ENCODE data around the gene BAIAP2.

The BAIAP2 gene

DNA sequence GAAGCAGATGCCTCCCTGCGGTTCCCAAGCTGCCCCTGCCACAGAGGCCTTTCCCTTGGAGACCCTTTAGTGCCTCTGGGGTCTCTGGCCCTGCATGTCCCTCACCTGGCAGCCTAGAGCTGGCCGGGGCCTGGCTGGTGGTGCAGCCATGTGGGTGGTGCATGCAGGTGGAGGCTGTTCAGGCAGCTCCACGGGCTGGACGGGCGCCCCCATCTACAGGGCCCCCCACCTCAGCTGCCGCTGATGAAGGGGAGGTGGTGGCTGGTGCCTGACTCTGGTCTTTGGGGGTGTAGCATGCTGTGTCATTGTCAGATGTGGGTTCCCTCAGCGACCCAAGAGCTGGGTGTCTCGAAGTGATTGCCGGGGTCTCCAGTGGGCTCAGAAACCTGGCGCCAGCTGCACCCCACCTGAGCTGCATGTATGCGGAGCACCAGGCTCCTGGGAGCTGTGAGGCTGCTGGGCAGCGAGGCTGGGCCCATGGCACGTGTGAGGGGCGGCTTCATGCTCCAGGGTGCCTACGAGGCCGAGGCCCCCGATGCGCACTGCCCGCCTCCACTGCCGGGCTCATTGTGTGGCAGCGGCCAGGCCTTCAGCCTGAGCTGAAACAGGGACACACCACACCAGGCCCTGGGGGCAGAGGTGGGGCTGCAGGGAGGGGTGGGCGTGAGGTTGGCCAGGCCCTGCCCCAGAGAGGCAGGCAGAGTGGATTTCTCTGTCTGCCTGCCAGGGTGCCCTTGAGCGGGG, 57.0 kb downstream of the BAIAP2 start:
- no peak for DNase-seq

DNA sequence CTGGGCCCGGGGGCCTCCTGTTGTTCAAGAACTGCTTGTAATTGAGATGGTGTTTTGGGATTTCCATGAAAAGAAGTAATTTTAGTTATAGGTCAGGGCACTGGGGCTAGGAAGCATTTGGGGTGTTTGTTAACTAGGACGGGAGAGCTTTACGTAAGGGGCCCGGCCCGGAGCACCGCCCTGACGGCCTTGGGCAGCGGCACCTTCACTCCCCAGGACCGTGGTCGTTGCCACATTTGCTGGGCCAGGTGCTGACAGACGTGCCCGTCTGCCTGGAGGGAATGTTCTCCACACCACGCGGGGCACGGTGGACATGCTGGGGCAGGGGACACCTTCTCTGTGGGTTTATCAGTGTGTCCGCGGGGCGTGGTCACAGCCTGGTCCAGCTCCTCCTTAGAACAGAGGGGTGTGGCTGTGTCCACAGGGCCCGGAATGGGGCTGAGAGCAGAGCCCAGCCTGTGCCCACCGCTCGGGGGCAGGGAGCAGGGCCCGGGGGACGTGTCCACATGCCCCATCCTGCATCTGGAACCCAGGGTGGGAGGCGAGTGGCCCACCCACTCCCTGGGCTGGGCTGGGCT, 57.7 kb downstream of the BAIAP2 start:
- DNase-seq, result no peak

DNA sequence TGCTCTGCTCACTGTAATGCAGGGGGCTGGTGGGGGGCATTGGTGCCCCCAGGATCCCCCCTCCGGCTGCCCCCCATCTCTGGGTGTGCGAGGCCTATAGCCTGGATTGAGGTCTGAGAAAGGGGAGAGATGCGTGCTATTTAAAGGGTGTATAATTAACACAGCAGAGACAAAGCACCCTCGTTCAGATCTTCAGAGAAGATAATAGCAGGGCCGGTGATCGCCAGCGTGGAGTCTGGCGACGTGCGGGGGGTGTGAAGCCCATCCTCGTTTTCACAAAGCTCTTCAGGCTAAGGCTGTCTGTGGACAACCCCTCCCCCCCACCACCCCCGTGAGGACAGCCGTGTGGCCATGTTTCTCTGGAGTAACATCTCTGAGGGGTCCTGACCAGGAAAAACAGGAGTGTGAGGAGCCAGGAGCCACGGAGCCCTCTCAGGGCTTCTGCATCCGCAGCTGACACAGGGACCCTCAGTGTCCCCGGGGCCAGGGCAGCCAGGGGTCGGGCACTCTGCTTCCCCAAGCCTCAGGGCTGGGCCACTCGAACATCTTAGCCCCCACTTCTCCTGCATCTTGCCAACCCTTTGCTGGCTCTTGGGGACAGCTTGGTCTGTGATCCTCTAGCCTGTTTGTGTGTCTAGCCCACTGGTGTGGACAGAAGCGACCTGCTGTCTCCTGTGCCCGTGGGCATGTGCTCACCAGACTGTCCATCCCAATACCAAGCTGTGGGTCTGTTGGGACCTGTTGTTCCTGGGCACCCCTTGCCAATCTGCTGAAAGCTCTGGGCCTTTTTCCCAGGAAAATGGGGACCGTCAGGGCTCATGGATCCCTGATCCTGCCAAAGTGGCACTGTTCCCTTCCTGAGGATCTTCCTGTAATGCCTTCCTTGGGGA, 58.9 kb downstream of the BAIAP2 start:
- no peak for DNase-seq

DNA sequence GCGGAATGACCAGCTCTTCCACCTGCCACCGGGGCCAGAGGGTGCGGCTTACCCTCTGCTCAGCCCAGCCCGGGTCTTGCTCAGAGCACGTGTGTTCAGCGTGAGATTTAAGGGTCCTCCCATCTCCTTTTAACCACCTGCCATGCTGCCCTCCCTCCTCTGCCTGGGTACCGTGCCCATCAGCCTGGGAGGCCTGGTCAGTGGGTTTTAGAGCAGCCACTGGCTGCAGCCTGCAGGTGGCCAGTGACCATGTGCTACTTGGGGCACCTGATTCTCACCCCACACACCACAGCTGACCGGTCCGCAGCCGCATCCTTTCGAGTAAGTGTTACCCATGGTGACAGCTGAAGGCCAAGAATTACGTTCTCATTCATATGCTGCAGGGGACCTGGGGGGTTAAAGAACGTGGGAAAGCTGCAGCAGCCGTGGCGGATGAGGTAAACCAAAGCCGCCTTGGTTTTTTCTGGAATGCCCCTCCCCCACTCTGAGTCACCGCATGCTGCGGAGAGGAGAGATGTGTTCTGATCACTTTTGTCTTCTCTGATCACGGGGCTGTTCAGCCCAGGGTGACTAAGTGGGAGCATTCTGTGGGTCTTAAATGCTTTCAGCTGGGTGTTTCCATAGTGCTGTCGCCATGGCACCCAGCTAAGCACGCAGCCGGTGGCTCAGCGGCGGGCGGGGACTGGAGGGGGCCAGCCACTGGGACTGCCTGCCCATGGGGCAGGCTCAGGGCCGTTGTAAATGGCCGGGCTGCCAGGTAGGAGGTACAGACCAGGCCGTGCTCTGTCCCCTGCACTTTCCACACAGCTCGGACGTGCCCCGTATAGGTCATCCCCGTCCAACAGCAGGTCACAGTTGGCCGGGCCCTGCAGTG, 59.8 kb downstream of the BAIAP2 start:
- DNase-seq, result peak; percentile 94

DNA sequence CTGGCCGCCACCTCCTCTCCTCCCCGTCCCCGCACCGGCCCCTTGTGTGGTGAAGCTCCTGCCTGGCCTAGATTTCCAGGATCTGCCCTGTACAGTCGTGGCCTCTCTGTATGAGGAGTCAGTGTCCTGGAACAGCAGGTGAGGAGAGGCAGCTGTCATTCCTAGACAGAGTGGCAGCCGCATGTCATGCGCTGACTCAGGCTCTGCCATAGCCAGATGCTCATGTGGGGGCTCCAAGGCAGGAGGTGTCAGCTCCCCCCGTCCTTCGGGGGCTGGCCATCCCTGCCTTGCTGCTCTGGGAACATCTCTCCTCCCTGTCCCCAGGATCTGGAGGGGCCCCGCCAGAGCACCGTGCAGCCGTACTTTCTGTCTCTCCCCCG, 60.4 kb downstream of the BAIAP2 start:
- peak; percentile 64 for DNase-seq

DNA sequence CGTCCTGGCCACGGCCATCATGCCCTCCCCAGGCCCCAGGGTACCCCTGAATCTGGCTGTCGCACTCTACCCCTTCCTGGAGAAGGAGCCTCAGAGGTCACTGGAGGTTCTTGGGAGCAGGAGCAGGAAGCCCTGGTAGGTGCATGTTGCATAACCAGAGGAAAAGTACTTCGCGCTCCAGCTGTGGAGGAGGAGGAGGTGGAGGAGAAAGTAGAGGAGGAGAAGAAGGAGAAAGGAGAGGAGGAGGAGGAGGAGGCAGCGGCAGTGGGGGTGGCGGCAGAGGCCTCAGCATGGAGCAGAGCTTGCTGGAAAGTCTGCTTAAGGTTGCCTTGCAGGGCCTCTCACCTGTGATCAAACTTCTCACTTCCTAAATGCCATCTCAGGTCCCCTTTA, 61.8 kb downstream of the BAIAP2 start:
- DNase-seq, result no peak

DNA sequence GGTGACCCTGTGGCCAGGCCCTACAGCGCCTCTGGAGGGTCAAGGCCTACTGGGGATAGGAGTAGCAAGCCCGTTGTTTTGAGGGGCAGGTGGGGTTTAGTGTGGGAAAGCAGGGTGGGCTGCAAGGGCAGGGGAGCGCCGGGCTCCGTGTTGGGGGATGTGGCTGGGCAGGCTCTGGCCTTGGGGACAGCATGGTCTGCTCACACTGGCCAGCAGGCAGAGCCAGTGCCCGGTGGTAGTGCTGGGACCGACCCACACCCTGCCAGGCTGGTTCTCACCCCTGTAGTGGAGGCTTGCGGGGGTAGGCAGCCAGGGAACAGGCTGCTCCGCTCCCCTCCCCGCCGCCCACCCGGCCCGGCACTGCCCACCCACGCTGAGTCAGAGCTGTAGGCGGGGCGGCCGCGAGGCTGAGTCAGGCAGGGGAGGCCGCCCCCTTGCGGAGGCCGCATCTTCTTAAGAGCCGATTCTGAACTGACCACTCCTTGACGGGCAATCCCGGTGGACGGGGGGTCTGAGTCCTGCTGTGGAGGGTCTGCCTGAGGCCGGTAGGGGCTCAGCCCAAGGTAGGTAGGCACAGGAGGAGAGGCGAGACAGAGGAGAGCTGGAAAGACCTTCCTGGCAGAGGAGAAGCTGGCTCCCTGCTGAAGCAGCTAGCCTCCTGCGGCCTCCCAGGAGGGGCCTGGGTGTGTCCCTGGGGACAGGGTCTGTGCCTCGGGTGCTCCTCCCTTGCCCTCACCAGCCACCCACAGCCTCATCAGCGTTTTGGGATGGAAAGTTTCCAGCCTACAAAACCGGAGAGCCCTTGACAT, 62.4 kb downstream of the BAIAP2 start:
- peak; percentile 71 for DNase-seq

DNA sequence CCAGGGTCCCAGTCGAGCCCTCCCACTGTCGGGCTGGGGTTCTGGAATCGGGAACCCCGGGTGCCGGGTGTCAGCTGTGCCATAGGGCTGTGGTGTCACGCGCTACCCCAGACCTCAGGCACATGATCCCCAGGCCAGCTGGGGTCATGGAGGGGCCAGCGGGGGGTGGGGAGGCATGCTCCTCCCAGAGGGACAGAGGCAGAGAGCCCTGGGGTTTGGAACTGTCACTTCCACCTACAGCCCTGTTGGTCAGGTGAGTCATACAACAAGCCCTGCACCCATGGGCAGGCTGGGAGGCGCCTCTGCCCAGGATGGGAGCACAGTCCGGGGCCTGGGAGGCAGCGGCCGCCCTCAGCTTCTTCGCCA, 63.0 kb downstream of the BAIAP2 start:
- no peak for DNase-seq

DNA sequence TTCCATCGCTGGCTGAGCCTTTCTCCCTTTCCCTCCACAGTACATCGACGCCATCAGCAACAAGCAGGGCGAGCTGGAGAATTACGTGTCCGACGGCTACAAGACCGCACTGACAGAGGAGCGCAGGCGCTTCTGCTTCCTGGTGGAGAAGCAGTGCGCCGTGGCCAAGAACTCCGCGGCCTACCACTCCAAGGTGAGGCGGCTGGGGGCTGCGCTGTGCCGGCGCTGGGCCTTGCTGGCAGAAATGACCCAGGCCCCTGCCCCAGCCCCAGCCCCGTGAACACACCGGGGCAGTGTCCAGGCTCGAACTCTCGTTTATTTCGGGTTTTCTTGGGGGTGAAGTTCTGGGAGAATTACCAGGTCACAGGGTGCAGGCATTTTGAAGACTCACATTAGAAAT, 64.9 kb downstream of the BAIAP2 start:
- no peak for DNase-seq

DNA sequence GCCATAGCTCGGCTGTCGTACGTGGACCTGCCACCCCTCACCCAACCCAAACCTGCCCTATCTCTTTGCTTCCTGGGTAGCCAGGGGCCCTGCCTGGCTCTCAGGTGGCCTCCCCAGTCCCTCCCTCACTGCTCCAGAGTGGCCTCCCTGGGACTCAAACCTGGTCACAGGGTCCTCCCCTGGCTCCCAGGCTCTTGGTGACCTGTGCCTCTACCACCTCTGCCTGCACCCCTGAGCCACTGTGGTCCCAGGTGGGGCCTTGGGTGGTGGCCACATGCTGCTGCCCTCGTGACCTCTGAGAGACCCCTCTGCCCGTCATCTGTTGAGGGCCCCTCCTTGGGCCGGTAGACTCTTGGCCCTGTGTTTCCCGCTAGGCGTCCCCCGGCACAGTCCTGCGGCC, 65.7 kb downstream of the BAIAP2 start:
- no peak for DNase-seq

DNA sequence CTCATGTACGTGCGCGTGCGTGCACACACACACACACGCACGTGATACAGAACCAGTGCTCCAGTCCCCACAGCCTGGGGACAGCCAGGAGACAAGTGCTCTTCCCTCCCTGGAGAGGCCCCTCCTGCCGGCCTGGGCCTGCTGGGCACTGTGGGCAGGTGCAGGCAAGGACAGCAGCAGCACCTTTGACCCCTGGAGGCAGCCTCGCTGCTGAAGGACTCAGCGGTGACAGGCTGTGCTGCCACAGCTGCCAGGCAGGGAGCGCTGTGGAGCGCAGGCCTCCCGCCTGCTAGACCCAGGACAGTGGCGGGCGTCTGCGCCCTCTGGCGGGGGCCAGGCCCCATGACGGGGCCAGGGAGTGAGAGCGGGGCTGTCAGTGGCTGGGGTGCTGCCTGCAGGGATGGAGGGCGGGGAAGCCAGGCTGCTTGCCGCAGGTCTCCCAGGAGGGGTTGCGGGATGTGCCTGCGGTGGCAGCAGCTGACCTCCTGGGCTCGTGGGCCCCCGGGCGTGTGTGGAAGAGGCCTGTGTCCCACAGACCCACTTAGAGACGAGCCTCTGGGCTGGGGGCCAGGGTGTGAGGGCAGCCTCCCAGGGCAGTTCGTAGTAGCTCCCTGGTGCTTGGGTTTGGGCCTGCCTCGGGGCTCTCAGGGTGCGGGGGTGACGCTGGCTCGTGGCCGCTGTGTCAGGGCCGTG, 66.8 kb downstream of the BAIAP2 start:
- peak; percentile 93 for DNase-seq

DNA sequence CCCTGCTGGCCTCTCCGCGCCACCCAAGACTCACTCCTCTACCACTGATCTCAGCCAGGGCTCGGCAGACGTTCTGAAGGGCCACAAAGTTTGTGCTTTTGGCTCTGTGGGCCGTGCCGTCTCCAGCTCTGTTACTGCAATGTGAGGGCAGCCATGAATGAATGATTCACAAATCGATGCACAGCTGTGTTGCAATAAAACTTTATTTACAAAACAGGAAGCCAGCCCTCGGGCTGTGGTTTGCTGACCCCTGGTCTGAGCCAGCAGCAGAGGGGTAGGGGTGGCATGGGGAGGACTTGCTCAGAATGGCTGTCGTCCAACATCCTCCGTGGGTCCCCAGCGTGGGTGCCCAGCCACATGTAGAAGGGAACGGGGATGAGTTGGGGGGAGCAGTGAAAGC, 67.4 kb downstream of the BAIAP2 start:
- no peak for DNase-seq

DNA sequence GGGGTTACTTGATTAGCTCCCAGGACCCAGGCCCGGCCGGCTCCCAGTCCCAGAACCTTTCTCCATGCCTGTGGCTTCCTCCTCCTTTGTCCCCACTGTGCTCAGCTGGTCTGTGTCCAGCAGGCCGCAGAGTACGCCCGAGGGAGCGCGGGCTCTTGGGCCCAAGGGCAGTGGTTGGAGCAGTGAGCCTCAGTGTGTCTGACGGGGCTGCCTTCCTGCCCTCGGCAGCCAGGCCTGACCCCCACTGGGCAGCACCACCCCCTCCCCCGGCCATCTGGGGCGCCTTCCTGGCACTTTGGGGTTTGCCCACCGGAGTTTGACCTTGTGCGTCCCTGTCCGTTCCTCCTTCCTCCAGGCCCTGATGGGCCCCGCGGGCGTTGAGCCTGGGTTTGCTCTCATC, 67.9 kb downstream of the BAIAP2 start:
- no peak for DNase-seq

DNA sequence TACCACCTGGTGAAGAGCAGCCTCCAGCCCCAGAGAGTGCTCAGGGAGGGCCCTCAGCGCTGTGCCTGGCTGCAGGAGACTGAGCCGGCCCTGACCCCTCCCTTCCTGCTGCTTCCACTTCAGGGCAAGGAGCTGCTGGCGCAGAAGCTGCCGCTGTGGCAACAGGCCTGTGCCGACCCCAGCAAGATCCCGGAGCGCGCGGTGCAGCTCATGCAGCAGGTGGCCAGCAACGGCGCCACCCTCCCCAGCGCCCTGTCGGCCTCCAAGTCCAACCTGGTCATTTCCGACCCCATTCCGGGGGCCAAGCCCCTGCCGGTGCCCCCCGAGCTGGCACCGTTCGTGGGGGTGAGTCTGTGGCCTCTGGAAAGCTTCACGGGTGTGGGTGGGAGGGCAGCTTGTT, 68.4 kb downstream of the BAIAP2 start:
- DNase-seq, result no peak

DNA sequence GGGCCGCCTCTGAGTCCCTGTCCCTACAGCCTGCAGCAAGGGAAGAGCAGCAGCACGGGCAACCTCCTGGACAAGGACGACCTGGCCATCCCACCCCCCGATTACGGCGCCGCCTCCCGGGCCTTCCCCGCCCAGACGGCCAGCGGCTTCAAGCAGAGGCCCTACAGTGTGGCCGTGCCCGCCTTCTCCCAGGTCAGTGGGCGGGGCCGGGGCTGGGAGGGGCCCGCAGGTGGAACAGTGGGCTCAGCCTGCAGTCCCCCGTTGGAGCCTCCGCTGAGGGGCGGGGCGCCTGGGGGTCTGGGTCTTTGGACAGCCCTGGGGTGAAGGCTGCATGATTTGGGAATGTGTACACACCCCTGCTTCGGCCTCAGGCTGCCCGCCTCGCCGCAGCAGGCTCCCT, 71.8 kb downstream of the BAIAP2 start:
- DNase-seq, result no peak

DNA sequence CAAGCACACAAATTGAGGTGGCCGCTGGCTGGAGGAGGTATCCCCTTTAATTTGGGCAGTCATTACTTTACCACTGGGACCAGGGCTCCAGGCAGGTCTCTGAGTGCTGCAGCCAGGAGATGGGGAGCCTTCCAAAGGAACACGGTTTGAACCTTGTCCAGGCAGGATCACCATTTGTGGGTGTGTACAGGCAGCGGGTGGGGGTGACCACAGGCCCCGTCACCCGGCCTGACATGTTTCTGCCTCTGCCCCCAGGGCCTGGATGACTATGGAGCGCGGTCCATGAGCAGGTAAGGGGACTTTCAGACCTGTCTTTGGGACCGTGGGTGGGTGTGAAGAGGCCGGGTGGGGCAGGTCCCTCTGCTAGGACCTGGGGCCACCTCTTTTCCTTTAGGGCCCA, 73.3 kb downstream of the BAIAP2 start:
- DNase-seq, result no peak

DNA sequence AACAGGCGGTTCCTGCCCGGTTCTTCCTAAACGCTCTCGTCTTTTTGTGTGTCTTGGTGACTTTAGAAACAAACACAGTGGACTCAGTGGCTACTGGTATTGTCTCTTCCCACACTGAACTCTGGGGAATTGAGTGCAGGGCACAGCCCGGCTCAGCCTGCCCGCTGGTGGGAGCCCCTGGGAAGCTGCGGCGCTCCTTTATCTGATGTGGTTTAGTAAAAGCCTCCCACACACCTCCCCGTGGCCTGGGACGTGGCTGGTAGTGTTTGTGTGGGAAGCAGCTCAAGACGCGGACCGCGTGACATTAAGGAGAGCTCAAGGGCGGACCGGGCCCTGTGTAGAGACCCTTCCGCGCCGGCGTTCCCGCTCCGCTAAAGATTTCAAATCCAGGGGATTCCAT, 75.0 kb downstream of the BAIAP2 start:
- DNase-seq, result no peak

DNA sequence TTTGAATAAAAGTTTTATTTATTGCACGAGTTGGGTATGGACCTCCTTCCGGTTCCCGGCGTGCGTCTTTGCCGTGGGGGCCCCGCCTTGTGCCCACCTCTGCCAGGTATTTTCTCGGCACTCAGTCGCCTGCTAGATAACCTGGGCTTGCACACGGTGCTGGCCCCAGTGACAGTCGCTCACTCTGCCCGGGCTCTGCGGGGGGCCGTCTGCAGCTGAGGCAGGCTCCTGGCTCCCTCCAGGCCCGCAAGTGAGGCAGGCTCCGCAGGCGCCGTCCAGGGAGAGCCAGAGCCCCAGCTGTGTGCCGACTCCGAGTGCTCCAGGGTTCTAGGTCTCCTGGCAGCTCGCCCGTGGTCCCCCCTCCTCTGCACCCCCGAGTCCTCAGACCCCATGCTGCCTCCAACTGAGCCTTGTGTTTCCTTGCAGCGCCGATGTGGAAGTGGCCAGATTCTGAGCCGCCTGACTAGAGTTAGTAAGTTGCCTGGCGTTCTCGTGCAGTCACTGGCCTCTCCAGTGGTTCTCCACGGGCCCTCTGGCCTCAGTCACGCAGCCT, 75.6 kb downstream of the BAIAP2 start:
- no peak for DNase-seq

DNA sequence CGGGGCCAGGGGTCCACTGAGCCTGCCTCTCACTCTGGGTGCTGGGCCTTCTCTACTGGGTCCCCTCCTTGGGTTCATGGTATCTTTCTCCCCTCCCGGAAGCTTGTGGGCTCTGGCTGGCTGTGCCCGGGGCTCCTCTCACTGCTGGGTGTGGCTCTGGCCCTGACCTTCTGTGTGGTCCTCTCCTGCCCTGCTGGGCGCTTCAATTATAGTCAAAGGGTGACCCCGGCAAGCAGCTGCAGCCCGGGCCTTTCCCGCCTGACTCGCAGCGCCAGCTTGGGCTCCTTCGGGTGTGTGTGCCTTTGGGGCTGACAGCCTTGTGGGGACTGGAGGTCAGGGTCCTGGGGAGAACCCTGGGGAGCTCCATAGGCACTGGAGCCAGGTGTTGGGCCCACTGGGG, 76.1 kb downstream of the BAIAP2 start:
- no peak for DNase-seq

DNA sequence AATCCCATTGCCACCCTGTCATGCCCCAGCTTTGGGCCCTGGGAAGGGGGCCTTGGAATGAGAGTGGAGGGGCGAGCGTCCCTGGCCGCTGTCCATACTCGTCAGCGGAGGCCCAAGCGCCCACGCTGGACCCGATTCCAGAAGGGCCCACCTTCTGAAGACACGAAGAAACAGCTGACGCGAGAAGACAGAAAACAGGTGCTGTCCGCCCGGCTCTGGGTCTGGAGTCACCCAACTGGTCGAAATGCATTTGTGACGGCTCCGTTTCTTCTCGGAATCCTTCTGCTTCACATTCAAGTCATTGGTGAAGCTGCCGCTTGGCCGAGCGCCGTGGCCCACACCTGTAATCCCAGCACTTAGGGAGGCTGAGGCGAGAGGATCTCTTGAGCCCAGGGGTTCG, 77.5 kb downstream of the BAIAP2 start:
- DNase-seq, result no peak

DNA sequence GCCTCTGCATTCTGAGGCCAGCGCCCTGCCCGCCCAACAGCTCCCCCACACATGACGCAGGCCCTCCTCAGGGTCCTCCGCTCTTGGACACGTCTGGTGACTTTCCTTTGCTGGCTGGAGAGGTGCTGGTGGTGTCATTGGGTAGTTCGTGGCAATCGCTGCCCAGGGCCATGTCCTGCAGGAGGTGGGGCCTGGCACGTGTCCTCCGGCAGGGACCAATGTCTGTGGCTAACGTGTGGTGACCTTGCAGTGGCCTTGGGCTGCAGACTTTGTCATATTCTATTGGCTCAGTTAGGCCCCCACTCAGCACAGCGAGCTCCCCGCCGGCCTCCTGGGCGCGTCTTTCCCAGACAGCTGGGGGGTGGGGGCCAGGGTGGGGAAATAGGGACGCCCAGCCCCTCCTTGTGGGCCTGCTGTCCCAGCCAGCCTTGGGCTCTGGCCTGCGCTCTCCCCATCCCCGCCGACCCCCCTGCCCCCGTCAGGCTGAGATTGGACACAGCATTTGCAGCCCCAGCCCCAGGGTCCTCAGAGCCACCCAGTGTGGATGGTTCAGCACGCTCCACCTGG, 78.3 kb downstream of the BAIAP2 start:
- DNase-seq, result no peak
